SH-SY5Y (cell line): ENCODE data around the gene PLCB4.

Experiments used
- GATA2 ChIP-seq: IDR thresholded peaks from 2 replicates; pipeline ENCODE4 v1.6.1; 2011; ENCODE audit warnings: mild to moderate bottlenecking, low read depth, low read length
- GATA3 ChIP-seq: IDR thresholded peaks from 2 replicates; pipeline ENCODE4 v1.6.1; 2011; ENCODE audit warnings: low read depth, mild to moderate bottlenecking, low read length, moderate library complexity

- TF ChIP-seq GATA2 (no peak), GATA3 (no peak)
Observed at GRCh38 chr20:9348747-9349146, 279.9 kb downstream of the PLCB4 start.
